Fibroblast of skin of left quadriceps (primary cell): ENCODE data around the gene MAPKAPK2.

Experiments
- DNase-seq, 2 experiments: peaks; one replicate each; pipeline ENCODE4 v3.0.0-alpha.2; 2013; ENCODE audit warnings: low read depth in 2 of 2

Gene MAPKAPK2

DNA sequence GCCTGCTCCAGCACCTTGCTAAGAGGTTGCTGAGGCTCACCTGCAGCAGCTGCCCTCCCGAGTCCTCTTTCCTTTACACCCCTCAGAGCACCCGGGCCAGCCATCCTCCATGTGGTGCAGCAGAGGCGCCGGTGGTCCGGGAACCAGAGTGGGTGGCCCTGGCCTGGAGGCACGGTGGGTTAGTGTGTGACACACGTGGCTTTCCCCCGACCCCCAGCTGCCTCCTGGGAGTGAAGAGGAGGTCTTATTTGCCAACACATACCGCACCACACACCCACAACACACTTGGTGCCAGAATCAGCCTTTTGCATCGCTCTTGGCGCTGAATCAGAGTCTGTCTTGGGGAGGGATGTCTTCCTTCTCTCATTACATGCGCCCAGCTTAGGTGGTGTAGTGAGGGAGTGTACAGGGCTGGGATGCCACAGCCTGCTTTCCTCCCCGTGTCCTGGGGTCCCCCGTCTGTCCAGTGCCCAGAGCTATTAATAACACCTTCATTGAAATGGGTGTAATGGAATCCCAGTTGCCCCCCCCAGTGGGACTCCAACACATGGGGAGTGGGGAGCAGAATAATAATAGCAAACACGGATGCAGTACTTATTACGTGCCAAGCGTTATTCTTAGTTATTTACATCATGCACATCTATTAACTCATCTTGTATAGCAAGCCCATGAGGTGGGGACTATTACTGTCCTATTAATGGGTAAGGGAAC, 38.2 kb downstream of the MAPKAPK2 start:
- no peak for DNase-seq

DNA sequence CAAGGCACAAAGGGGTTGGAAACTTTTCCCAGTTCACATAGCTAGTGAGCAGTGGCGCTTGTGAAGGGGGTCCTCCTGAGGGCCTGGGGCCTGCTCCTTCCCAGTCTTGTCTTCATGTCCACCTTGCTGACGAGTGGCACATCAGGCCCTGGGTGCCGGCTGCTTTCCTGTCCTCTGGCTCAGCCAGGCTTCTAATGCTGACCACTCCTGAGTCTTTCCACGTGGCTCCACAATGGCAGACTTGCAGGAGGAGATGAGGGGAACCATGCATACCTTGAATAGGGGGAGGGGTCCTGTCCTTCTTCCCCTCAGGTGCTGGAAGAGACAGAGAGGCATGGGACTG, 38.7 kb downstream of the MAPKAPK2 start:
- no peak for DNase-seq

DNA sequence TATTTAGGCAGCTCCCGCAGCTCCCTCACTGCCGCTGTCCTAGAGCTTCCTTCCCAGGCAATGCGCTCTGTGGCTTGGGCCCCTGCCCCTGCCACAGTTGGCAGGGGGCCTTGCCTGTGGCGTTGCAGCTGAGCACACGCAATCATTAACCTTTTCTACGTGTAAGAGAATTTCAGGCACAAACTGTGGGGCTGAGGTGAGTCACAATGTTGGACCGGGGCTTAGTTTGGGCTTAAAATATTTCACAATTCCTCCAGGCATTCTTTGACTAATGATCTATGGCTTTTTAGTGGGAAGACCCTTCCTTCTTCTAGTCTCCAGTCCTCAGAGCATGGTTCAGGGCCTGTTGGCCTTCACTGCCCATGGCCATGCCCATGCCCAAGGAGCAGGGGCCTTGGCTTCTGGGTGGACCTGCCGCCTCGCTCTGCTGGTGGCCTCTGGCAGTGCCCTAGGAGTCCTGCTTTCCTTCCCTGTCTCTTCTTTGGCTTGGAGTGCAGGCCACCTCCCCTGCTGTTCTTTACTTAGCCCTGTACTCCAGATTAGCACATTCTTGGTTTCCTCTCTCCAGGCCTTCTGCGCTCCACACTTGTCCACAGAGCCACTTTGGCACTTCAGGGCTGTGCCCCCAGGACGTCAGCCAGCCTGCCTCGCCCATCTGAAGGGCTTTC, 39.2 kb downstream of the MAPKAPK2 start:
- DNase-seq: peak in 1 of 2 experiments; percentile 55

DNA sequence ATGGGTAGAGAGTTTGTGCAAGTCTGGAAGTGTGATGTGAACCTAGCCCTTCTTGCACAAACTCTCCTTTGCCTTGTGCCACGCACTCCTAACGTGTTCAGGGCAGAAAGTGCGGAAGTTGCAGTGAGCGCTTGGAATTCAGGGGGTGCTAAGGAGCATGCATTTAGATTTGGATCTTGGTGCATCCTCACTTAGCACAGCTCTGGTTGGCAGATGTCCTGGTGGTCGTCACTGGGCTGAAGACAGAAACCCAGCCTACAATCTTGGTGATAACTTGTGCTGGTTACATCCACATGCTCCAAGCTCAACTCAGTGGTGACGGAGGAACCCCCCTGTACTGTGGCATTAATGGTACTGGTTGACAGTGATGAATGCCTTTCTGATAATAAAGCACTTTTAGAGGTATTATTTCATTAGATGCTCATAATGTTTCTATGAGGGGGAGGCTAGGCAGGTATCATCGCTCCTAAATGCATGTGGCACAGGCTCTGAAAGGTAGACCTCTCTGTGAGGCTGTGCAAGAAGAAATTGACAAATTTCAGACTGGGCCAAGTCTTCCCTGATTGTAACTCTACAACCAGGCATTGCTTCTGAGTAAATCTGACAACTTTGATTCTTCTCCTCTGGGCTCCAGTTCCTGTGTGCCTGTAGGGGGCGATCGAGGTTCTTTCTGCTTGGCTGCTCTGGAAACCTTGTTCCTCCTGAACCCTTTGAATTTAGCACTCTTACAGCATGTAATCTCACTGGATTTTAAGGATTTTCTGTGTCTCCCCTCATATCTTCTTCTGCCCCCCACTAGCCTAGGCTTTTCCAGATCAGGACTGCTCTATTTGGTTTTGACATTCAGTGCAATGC, 40.6 kb downstream of the MAPKAPK2 start:
- DNase-seq: no peak

DNA sequence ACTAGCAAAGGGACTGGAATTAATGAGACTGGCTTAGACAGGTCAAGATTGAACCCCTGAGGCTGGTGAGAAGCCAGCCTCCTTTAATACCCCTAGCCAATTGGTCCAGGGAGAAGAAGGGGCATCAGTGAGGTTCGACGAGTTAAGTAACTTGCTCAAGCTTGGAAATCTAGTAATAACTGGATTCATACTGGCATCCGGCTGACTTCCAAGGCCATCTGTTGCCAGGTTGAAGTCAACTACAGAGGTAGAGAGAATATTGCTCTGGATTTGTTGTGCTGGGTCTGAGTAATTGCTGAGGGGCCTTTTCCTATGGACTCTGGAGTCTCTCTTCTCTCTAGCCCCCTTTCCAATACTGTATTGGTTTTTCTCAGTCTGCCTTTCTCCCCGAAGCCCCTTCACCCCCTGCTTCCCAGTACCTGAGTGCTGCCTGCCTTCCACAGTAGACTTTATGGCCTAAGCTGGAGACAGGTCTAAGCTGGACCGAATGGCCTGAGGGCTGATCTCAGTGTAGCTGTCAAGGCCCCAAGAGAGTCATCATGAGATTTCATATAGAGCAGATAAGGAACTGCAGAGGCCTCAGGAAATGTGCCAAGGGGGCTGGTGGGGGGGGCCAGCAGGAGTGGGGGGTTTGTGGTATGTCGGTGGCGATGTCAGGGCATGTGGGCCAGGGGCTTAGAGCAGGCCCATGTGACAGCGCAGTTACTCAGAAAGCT, 43.4 kb downstream of the MAPKAPK2 start:
- DNase-seq: no peak

DNA sequence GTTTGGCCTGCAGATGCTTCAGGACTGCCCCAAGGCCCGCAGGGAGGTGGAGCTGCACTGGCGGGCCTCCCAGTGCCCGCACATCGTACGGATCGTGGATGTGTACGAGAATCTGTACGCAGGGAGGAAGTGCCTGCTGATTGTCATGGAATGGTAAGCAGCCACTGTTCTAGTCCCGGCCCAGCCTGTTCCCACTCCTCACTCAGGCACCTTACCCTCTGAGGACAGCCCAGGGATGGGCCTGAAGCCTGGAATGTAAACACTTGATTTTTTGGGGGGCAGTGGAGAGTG, 43.9 kb downstream of the MAPKAPK2 start:
- DNase-seq: no peak

DNA sequence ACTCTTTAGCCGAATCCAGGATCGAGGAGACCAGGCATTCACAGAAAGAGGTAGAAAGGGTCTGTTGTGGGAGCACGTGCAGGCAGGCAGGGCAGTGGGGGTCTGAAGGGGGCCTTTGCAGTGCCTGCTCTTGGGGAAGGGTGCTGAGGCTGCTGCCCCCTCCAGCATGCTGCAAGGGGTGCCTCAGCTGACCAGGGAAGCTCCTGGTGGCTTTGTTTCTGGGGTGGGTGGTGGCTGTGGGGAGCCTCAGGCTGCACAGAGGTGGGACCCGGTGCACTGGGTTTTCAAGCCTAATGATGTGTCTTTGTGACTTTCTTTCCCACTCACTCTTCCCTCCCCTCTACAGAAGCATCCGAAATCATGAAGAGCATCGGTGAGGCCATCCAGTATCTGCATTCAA, 44.3 kb downstream of the MAPKAPK2 start:
- no peak for DNase-seq

DNA sequence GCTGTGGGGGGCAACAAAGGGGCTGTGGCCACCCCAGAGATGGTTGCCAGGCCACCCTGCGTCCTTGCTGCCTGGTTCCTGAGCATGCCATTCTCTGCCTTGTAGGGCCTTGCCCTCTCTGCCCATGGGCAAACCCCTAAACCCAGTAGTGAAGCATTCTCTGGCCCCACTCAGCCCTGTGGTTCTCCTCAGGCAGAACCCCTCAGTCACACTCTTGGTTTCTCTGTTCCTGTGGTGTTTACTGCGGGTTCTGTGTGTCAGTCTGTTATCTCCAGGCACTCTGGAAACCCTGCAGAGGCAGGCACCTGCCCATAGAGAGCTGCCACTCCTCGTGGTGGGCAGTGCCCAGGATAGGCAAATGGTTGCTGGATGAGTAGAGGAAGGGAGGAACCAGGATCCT, 44.8 kb downstream of the MAPKAPK2 start:
- DNase-seq: no peak

DNA sequence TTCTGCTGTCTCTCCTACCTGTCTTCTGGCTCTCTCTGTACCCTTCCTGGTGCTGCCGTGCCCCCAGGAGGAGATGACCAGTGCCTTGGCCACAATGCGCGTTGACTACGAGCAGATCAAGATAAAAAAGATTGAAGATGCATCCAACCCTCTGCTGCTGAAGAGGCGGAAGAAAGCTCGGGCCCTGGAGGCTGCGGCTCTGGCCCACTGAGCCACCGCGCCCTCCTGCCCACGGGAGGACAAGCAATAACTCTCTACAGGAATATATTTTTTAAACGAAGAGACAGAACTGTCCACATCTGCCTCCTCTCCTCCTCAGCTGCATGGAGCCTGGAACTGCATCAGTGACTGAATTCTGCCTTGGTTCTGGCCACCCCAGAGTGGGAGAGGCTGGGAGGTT, 47.8 kb downstream of the MAPKAPK2 start:
- no peak for DNase-seq

DNA sequence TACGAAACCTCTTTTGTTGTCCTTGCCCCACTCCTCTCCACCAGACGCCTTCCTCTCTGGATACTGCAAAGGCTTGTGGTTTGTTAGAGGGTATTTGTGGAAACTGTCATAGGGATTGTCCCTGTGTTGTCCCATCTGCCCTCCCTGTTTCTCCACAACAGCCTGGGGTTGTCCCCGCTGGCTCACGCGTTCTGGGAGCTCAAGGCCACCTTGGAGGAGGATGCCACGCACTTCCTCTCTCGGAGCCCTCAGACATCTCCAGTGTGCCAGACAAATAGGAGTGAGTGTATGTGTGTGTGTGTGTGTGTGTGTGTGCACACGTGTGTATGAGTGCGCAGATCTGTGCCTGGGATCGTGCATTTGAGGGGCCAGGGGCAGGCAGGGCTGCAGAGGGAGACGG, 48.3 kb downstream of the MAPKAPK2 start:
- DNase-seq: no peak

DNA sequence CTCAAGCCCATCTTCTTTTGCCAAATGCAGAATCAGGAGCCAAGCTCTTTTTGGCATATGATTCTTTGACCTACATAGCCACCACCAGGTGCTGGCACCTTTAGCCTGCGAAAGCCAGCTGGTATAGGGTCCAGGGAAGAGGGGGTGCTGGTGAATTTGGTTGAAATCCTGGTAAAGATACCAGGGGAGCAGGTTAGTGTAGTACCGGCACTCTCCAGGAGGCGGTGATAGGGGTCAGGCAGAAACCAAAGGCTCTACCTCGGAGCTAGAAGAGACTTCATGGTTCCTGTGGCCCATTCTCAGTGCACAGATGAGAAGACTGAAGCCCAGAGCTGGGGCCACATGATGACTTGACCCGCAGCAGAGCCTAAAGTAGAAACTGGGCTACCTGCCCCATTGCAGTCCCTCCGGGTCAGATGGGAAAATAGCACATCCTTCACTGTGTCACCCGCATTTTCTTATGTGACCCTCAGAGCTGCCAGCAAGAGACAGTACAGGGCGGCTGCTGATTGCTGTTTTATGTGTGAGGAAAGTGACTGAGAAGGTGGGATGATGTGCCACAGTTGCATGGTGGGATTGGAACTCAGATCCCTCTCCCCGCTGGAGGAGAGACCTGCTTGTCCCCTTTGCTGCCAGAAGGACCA, 49.9 kb downstream of the MAPKAPK2 start:
- DNase-seq: no peak

DNA sequence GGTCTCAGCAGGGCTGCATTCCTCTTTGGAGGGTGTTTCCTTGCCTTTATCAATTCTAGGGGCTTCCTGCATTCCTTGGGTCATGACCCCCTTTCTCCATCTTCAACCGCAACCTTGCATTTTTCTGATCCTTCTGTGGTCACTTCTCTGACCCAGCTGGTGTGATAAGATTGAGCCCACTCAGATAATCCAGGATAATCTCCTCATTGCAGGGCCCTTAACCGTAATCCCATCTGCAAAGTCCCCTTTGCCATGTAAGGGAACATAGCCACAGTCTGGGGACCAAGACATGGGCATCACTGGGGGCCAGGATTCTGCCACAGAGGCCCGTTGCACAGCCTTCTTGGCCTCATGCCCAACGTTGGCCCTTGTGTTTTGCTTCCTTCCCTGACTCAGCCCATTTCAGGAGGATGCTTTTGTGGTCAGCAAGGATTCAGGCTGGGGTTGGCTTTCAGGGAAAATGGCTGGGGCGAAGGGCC, 50.9 kb downstream of the MAPKAPK2 start:
- DNase-seq: no peak

DNA sequence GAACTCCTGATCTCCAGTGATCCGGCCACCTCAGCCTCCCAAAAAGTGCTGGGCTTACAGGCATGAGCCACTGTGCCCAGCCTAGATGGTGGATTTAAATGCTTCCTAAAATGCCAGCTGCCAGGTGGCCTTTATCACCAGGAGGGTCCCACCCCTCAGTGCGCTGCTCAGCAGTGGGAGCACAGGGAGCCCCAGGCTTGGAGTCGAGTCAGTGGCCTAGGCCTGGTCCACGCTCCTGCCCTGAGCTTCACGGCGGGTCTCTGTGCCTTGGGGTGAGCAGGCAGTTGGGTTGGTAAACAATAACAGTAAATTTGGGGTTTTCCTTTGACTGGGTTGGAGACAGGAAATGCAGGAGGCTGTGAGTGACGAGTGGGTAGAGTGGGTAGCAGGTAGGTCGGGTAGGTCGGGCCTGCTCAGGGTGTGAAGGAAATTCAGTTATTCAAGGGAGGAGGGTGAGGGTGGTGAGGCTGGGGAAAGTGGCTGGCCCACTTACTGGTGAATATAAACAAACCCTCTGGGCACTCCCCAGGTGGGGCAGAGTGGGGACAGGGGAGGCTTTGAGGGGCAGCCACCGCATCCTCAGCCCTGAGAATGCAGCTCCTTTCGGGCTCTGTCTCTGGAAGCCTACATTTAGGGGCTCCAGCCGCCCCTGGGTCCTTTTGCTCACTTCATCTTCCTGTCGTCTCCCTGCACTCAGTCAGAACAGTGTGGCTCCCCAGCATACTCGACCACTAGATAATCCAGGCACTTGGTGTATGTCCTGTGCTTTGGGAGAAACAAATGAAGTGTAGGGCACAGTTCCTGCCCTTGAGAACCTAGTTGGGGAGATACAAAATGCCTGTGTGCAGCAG, 52.4 kb downstream of the MAPKAPK2 start:
- no peak for DNase-seq

DNA sequence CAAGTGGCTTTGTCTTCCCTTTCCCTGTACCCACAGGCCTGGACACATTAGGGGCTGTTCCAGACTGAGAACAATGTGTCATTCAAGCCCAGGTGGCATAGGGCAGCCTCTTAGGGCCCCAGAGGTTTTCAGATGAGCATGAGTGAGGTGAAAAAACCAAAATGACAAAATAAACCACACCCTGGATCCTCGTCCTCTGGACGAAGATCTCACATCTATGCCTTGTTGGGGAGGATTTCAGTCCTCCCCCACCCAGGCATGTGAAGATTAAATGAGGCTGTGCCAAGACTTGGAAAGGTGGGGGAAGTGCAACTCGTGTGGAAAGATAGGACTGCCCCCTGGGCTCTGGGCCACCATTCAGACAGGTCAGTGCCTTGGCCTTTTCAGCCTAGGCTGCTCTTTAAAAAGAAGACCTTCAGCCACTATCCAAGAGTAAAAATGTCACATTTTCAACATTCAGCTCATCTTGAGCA, 53.1 kb downstream of the MAPKAPK2 start:
- DNase-seq: no peak

DNA sequence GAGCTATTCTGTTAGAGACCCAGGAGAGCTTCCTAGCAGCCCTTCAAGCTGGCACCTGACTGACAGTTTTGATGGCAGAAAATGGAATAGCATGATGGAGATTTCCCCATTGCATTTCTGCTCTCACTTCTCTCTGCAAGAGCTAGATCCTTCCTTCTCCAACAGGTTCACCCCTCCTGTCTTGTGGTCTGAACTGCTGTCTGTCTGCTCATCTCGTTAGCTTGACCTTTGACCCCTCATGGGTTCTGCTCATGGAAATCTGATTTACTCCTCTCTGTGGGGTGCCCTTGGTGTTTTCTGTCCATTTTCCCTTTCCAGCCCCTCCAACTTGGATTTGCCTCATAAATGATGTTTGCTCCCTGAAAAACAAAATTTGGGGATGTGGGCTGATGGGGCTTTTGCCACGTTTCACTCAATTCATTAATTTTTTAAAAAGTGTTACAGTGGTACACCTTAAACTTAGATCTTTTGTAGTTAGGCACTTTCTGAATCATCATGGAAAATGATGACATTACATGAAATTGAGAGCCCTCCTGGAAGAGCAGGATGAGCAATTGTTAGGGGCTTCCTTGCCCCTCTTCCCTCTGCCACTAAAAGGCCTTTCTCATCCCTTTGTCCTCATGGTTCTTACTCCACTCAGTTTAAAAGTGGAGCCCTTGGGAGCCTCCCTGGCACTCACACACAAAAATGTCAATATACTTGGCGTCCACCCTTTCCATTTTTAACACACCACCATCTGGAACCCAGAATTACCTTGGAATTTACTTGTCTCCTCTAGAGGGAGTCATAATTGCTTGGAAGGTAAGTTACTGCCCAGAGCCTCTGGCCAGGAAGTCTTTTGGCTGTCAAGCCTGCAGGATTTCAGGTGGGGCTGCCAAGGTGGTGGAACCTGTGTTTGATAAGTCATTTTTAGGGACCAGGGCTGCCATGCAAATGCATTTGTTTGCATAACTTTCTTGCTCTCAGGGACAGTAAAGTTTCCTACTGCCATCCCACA, 54.0 kb downstream of the MAPKAPK2 start:
- DNase-seq: no peak

DNA sequence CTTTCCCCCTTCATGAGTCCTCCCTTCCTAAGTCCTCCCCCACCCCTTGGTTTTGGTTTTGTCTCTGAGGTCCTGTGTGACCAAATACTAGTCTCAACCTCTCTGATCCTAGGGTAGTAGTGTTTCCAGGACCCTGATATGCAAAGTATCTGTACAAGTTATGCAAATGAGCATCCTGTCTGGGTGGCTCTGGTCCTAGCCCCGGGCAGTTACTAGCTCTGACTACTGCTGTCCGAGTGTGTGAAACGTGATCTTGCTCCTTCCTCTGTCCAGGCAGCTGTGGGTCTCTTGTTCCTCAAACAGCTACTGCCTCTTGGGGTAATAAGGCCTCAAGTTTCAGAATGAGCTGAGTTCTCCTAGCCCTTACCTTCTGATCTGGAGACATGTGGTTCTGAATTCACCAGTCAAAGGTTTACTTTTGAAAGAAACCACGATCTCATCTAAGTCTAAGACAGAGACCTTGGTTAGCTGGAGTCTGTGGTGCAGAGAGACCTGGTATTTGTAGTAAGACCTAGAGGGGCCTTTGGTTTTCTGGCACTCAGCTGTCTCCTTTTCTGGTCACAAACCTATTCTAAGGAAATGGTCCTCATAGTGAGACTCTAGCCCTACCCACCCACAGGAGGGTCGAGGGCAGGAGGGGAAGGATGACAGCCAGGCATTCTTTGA, 54.8 kb downstream of the MAPKAPK2 start:
- DNase-seq: no peak

DNA sequence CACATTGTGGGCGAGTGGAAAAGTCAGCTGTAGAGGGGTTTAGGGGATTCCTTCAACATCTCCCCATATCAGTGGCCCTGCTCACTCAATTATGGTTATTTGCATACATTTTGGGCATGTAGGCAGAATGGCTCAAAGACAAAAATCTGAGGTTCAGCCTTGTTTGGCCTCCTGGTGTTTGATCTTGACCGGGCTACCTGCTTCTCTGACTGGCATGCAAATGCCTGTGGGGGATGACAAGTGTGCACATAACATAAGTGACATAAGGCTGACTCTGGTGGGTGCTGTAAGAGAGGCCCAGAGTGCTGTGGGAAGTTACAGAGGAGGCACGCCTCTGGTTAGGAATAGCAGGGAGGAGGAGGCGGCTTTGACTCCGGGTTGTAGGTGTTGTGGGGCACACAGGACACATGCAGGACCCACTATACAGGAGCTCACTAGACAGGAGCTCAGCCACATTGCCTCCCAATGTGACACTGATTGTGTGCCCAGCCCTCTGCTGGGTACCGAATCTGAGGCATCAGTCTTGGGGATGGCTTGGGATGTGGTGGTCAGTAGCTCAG, 56.5 kb downstream of the MAPKAPK2 start:
- no peak for DNase-seq

DNA sequence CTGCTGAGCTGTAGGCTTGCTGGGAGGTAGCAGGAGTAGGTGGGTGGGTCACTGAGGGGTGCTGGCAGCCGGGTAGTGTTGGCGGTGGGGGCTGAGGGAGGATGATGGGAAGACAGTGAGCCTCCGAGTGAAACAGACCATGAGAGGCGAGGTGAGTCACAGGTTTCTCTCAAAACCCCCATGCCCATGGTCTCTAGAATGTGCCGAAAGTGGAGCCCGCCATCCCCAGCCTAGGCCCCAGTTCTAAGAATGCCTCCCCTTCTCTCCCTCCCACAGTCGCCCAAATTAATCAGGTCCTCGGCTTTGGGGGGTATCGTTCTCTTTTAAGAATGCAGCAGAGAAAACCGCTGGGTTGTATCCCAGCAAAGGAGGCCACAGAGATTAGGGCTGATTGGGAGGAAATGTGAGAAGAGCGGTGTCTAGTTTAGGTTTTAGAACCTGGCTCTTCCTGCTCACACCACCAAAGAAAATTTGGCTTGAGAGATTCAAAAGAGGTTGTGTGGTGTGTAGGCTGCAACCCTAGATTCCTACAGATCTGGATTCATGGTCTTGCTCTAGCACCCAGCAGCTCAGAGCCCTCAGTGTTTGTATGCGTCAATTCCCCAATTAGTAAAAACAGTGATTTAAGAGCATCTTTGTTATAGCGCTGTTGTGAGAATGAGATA, 58.1 kb downstream of the MAPKAPK2 start:
- no peak for DNase-seq
